ENCODE measurements around the gene ST8SIA5.
A peak's percentile ranks its signal among the peaks of the same experiment; 100 is the strongest.

The ST8SIA5 gene

GRCh38 chr18:46756025-46756558 lies 761 bp downstream of the ST8SIA5 start:
- no peak overlapping the region for H3K4me3 ChIP-seq (ENCODE audit: low read depth, low read length)
- DNase-seq (ENCODE audit: low read depth), result no peak

GRCh38 chr18:46755315-46756024 lies 1.4 kb downstream of the ST8SIA5 start:
- no peak overlapping the region for H3K4me3 ChIP-seq (ENCODE audit: low read depth, low read length)
- no peak for DNase-seq (ENCODE audit: low read depth)
- no peak for TF ChIP-seq CTCF (conservative IDR thresholded peaks at IDR 0.05; ENCODE audit: low read depth, low read length)

More at GRCh38 chr18:46756025-46756558, 761 bp downstream of the ST8SIA5 start:
- TF ChIP-seq CTCF (conservative IDR thresholded peaks at IDR 0.05; ENCODE audit: low read depth, low read length), result no peak

- no peak for DNase-seq (ENCODE audit: low read depth)
- H3K4me3 ChIP-seq (ENCODE audit: low read depth, low read length), result no peak overlapping the region
- TF ChIP-seq CTCF (conservative IDR thresholded peaks at IDR 0.05; ENCODE audit: low read depth, low read length), result peak; percentile 9
Observed at GRCh38 chr18:46754661-46755292, 2.1 kb downstream of the ST8SIA5 start.

GRCh38 chr18:46754188-46754587 lies 2.7 kb downstream of the ST8SIA5 start:
- no peak overlapping the region for H3K4me3 ChIP-seq (ENCODE audit: low read depth, low read length)
- DNase-seq (ENCODE audit: low read depth), result no peak
- TF ChIP-seq CTCF (conservative IDR thresholded peaks at IDR 0.05; ENCODE audit: low read depth, low read length), result no peak

- H3K4me3 ChIP-seq (ENCODE audit: low read depth, low read length), result no peak overlapping the region
- no peak for TF ChIP-seq CTCF (conservative IDR thresholded peaks at IDR 0.05; ENCODE audit: low read depth, low read length)
- DNase-seq (ENCODE audit: low read depth), result no peak
Observed at GRCh38 chr18:46751882-46752281, 5.0 kb downstream of the ST8SIA5 start.

- TF ChIP-seq CTCF (conservative IDR thresholded peaks at IDR 0.05; ENCODE audit: low read depth, low read length), result no peak
- H3K4me3 ChIP-seq (ENCODE audit: low read depth, low read length), result no peak overlapping the region
- DNase-seq (ENCODE audit: low read depth), result no peak
Observed at GRCh38 chr18:46750626-46751025, 6.2 kb downstream of the ST8SIA5 start.

Measured in choroid plexus epithelial cell (primary cell).